ENCODE data around the gene CHI3L1. TPM values are rescaled to one million over a fixed set of nuclear protein-coding genes. Genes with fewer than 3 reads are reported as not detected.

Gene CHI3L1
- total RNA-seq, 4 donors from 2014 or later = 2.9 to 23.2 TPM; not detected in 2

DNA sequence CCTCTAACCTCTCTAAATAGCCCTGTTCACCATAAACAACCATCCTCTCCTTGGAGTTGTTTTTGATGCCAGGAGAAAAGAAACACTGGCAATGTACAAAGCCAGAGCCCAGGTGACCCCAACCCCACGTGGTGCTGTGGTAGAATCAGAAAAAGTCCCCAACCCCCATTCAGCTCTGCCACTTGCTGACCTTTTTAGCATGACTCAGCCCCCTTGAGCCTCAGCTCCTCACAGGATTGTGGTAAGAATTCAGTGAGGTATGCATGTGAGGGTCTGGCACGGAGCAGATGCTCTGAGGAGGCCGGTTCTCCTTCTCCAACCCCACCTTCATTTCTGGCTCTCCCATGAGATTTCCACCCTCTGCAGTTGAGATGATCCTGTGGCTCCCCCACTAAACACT lies 11.1 kb upstream of the CHI3L1 start:
- no peaks in the 10 kb centered on the region for H3K9me3 ChIP-seq
- TF ChIP-seq, protein P1, sequence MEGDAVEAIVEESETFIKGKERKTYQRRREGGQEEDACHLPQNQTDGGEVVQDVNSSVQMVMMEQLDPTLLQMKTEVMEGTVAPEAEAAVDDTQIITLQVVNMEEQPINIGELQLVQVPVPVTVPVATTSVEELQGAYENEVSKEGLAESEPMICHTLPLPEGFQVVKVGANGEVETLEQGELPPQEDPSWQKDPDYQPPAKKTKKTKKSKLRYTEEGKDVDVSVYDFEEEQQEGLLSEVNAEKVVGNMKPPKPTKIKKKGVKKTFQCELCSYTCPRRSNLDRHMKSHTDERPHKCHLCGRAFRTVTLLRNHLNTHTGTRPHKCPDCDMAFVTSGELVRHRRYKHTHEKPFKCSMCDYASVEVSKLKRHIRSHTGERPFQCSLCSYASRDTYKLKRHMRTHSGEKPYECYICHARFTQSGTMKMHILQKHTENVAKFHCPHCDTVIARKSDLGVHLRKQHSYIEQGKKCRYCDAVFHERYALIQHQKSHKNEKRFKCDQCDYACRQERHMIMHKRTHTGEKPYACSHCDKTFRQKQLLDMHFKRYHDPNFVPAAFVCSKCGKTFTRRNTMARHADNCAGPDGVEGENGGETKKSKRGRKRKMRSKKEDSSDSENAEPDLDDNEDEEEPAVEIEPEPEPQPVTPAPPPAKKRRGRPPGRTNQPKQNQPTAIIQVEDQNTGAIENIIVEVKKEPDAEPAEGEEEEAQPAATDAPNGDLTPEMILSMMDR (IDR thresholded peaks at IDR 0.05) = no peak
- TF ChIP-seq POLR2AphosphoS5 (IDR thresholded peaks at IDR 0.05) = no peak
- no peak for TF ChIP-seq EP300 (IDR thresholded peaks at IDR 0.05; ENCODE audit: low read depth)
- no peak for TF ChIP-seq POLR2A (IDR thresholded peaks at IDR 0.05)
- intact Hi-C loops (cut with DNase I; ENCODE audit: low total_unique reads) = no loop called here
- DNase-seq = no peak
- no peak overlapping the region for H3K4me3 ChIP-seq
- WGBS, 2 donors (ENCODE audit: low coverage in 1 of 2) = 58% methylated on average over 3 of the region's 3 CpGs; no CpG with 5 or more reads in 1 of the 2 donors
- H3K36me3 ChIP-seq = no peaks in the 10 kb centered on the region
- H3K27me3 ChIP-seq = no peaks in the 10 kb centered on the region
- no peak overlapping the region for H3K27ac ChIP-seq
- in situ Hi-C loops (cut with MboI; ENCODE audit: low pct_ligation_motif_present in 1 of 4, low pct_unique_long_range_greater_than_20kb in 1 of 4, low sequenced_read_pairs in 3 of 4) = no loop called here
- peaks cover 0 to 6% (median 0%) of the 10 kb centered on the region in 4 donors for H3K4me1 ChIP-seq

DNA sequence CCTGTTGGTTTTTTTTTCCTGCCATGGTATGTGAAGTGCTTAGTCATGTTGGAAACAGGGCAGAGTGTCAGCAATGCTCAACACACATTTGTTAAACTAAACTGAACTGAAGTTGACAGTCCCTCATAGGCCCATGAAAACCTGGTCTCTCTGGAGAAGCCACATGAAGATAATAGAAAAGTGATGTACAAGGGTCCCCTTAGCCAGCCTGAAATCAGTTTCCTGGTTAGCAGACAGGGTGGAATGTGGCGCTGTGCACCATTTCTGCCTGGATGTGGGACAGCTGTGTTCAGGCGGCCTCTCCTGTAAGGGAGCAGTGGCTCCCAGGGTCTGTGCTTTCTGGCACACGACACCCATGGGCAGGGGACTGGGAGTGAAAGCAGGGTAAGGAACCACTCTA lies 9.9 kb upstream of the CHI3L1 start:
- 60 to 85% methylated on average over 1 to 3 of the region's 3 CpGs for WGBS, 2 donors (ENCODE audit: low coverage in 1 of 2)
- TF ChIP-seq, protein P1 (IDR thresholded peaks at IDR 0.05) = no peak
- TF ChIP-seq POLR2AphosphoS5 (IDR thresholded peaks at IDR 0.05) (no peak), EP300 (IDR thresholded peaks at IDR 0.05; ENCODE audit: low read depth) (no peak), POLR2A (IDR thresholded peaks at IDR 0.05) (no peak)
- Histone ChIP-seq H3K9me3 (no peaks in the 10 kb centered on the region), H3K27me3 (no peaks in the 10 kb centered on the region), H3K4me1 (peaks cover 0 to 6% (median 0%) of the 10 kb centered on the region in 4 donors), H3K36me3 (no peaks in the 10 kb centered on the region), H3K4me3 (no peak overlapping the region), H3K27ac (peak overlapping the region in 1 of 4 donors; percentile 12)
- DNase-seq = no peak
- intact Hi-C loops (cut with DNase I; ENCODE audit: low total_unique reads) (no loop called here), in situ Hi-C loops (cut with MboI; ENCODE audit: low pct_ligation_motif_present in 1 of 4, low pct_unique_long_range_greater_than_20kb in 1 of 4, low sequenced_read_pairs in 3 of 4) (no loop called here)

DNA sequence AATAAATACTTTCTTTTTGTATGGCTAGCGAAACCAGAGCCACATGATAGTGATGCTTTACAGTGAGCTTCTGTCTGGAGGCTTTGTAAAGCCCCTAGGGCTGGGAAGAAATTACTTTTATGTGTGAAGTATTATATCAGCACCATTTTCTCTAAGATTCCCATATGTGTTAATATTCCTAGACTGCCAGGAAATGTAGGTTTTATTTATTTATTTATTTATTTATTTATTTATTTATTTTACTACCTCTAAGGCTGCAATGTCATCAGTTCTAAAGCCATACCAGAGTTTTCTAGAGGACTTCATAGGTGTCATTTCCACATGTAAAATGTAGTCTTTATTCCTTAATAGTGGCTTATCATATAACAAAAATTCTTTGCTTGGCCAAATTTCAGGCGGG lies 4.4 kb upstream of the CHI3L1 start:
- Histone ChIP-seq H3K27me3 (no peaks in the 10 kb centered on the region), H3K4me3 (no peak overlapping the region), H3K36me3 (no peaks in the 10 kb centered on the region), H3K9me3 (no peaks in the 10 kb centered on the region), H3K4me1 (peaks cover 0 to 10% (median 0%) of the 10 kb centered on the region in 4 donors), H3K27ac (no peak overlapping the region)
- intact Hi-C loops (cut with DNase I; ENCODE audit: low total_unique reads) = no loop called here
- TF ChIP-seq POLR2A (IDR thresholded peaks at IDR 0.05) (no peak), EP300 (IDR thresholded peaks at IDR 0.05; ENCODE audit: low read depth) (no peak), POLR2AphosphoS5 (IDR thresholded peaks at IDR 0.05) (no peak)
- TF ChIP-seq, protein P1 (IDR thresholded peaks at IDR 0.05) = no peak
- no peak for DNase-seq
- 87 to 88% methylated on average over 2 of the region's 2 CpGs for WGBS, 2 donors (ENCODE audit: low coverage in 1 of 2)
- in situ Hi-C loops (cut with MboI; ENCODE audit: low pct_ligation_motif_present in 1 of 4, low pct_unique_long_range_greater_than_20kb in 1 of 4, low sequenced_read_pairs in 3 of 4) = no loop called here

DNA sequence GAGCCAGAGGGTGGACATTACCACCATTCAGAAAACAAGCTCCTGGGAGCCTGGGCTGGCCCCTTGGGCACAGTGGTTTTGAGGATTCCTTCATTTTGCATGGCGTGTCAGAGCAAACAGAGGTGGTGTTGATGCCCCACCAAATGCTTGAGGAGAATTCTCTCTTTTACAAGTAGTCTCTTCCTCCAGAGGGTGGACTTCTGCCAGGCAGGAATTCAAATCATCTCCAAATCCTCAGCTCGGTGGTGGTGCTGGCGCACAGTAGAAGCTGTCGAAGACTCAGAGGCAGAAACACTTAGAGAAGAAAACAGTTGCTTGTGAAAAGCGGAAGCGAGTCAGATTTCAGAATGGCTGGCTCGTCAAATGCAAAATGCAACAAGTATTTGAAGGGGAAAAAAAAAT lies 3.4 kb upstream of the CHI3L1 start:
- H3K27ac ChIP-seq = no peak overlapping the region
- peaks cover 0 to 10% (median 0%) of the 10 kb centered on the region in 4 donors for H3K4me1 ChIP-seq
- H3K4me3 ChIP-seq = no peak overlapping the region
- DNase-seq = no peak
- WGBS, 2 donors (ENCODE audit: low coverage in 1 of 2) = 62 to 100% methylated on average over 1 to 7 of the region's 7 CpGs
- H3K36me3 ChIP-seq = no peaks in the 10 kb centered on the region
- intact Hi-C loops (cut with DNase I; ENCODE audit: low total_unique reads) = no loop called here
- no peaks in the 10 kb centered on the region for H3K9me3 ChIP-seq
- TF ChIP-seq POLR2A (IDR thresholded peaks at IDR 0.05) (no peak), POLR2AphosphoS5 (IDR thresholded peaks at IDR 0.05) (no peak), EP300 (IDR thresholded peaks at IDR 0.05; ENCODE audit: low read depth) (no peak)
- TF ChIP-seq, protein P1 (IDR thresholded peaks at IDR 0.05) = no peak
- no peaks in the 10 kb centered on the region for H3K27me3 ChIP-seq
- in situ Hi-C loops (cut with MboI; ENCODE audit: low pct_ligation_motif_present in 1 of 4, low pct_unique_long_range_greater_than_20kb in 1 of 4, low sequenced_read_pairs in 3 of 4) = no loop called here

Measured in transverse colon (tissue), 4 donors.